C4-2B (cell line): Measurements from ENCODE around the gene TMEM39A.

Experiments
- H3K27ac ChIP-seq: fragments of 450-650 bp; 2 replicates; pipeline ENCODE4 v1.5.1; 2017
- ZFX ChIP-seq: fragments of 450-650 bp; IDR thresholded peaks from 2 replicates; pipeline ENCODE4 v1.6.1; 2017
- TF ChIP-seq, protein P1 (sequence below): fragments of 450-650 bp; conservative IDR thresholded peaks from 2 replicates; pipeline ENCODE4 v1.5.1; 2017; ENCODE audit warnings: mild to moderate bottlenecking

The TMEM39A gene

DNA sequence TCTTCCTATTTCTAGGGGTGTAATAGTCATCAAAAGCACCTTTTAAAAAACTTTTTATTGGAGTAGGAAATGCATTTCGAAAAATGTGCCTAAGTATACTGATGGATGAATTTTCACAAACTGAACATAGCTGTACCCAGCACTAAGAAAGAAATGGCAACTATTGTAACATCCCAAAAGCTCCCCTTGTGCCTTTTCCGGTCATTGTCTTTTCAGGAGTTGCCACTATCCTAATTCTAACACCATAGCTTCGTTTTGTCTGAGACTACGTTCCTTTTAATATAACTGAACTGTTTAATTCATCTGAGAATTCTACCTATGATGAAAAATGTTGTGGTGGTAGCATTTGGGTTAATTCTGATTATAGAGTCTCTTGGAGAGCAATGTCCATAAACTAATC lies 36.9 kb upstream of the TMEM39A start:
- no peak overlapping the region for H3K27ac ChIP-seq
- no peak for TF ChIP-seq ZFX
- TF ChIP-seq, protein P1, sequence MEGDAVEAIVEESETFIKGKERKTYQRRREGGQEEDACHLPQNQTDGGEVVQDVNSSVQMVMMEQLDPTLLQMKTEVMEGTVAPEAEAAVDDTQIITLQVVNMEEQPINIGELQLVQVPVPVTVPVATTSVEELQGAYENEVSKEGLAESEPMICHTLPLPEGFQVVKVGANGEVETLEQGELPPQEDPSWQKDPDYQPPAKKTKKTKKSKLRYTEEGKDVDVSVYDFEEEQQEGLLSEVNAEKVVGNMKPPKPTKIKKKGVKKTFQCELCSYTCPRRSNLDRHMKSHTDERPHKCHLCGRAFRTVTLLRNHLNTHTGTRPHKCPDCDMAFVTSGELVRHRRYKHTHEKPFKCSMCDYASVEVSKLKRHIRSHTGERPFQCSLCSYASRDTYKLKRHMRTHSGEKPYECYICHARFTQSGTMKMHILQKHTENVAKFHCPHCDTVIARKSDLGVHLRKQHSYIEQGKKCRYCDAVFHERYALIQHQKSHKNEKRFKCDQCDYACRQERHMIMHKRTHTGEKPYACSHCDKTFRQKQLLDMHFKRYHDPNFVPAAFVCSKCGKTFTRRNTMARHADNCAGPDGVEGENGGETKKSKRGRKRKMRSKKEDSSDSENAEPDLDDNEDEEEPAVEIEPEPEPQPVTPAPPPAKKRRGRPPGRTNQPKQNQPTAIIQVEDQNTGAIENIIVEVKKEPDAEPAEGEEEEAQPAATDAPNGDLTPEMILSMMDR = no peak

DNA sequence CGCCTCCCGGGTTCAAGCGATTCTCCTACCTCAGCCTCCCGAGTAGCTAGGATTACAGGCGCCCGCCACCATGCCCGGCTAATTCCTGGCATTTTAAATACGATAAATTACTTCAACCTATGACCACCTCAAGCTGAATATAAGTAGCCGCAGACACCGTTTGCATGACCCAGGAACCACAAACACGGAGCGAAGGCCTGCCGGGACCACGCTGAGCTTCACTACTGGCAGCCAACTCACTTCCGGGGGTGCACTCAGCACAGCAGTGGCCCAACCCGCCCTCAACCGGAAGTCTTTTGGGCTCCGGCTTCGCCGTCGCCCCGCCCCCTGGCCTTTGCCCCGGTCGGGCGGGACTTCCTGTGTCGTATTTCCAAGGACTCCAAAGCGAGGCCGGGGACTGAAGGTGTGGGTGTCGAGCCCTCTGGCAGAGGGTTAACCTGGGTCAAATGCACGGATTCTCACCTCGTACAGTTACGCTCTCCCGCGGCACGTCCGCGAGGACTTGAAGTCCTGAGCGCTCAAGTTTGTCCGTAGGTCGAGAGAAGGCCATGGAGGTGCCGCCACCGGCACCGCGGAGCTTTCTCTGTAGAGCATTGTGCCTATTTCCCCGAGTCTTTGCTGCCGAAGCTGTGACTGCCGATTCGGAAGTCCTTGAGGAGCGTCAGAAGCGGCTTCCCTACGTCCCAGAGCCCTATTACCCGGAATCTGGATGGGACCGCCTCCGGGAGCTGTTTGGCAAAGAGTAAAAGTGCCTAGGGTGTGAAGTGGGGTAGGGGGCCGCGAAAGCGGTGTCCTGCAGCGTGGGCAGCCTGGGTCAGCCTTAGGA lies 35.0 kb upstream of the TMEM39A start, which contains the start of gene TIMMDC1:
TIMMDC1 (plus strand) TSS at position 362 of the 826 bp plus-strand sequence; CDS start at position 549, 187 bp downstream.
- H3K27ac ChIP-seq = peak within 1 kb of the TSS; percentile 81
- TF ChIP-seq, protein P1 = no peak
- peak; percentile 63 for TF ChIP-seq ZFX

DNA sequence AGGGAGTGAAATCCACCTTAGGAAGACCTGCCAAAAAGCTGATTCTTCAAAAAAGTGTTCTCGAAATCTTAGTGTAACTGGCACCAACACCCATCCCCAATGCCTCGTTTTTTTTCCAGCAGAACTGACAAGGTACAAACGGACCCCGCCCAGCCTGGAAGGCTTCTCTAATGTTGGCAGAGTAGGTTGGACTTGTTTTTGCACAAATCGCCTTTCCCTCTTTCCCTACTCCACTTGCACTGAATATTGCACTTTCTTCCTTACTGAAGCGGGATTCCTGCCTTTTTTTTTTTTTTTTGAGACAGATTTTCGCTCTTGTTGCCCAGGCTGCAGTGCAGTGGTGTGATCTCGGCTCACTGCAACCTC lies 34.4 kb upstream of the TMEM39A start:
- TF ChIP-seq, protein P1 = no peak
- TF ChIP-seq ZFX = no peak
- peak overlapping the region; percentile 81 for H3K27ac ChIP-seq

DNA sequence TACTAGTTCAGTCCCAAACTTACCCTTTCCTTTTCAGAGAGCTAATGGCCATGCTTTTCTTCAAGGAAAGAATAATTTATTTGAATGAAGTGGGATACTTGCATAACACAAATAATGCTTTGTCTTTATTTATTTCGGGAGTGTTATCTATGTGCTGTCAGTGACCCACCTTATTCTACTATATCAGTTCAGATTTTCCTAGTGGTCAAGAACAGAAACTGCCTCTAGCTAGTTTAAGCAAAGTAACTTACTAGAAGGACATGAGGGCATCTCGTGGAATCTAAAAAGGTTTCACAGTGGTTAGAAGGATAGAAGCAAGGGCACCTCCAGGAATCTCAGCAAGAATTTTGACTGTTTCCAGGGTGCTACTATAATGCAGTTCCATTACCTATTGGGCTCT lies 31.2 kb upstream of the TMEM39A start:
- TF ChIP-seq, protein P1 = peak; percentile 23; the same call in 1 of the 2 replicates
- no peak for TF ChIP-seq ZFX
- H3K27ac ChIP-seq = no peak overlapping the region

DNA sequence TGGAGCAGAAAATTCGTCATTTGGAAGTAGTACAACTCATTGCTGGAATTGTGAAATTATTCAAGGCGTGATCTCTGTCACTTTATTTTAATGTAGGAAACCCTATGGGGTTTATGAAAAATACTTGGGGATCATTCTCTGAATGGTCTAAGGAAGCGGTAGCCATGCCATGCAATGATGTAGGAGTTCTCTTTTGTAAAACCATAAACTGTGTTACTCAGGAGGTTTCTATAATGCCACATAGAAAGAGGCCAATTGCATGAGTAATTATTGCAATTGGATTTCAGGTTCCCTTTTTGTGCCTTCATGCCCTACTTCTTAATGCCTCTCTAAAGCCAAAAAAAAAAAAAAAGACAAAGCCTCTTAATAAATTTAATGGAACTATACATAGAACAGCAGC lies 29.4 kb upstream of the TMEM39A start:
- H3K27ac ChIP-seq = no peak overlapping the region
- TF ChIP-seq, protein P1 = no peak
- no peak for TF ChIP-seq ZFX

DNA sequence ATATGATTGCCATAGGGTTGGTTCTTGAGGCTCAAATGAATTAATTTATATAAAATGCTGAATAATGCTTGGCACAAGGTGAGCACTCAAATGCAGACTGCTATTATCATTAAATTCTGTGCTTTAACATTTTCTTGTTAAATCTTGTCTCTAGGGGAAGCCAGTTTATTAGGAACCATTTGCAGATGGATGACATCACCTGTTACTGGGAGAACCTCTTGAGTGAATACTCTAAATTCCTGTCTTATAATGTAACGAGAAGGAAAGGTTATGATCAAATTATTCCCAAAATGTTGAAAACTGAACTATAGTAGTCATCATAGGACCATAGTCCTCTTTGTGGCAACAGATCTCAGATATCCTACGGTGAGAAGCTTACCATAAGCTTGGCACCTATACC lies 28.7 kb upstream of the TMEM39A start:
- no peak overlapping the region for H3K27ac ChIP-seq
- TF ChIP-seq ZFX = no peak
- TF ChIP-seq, protein P1 = no peak

DNA sequence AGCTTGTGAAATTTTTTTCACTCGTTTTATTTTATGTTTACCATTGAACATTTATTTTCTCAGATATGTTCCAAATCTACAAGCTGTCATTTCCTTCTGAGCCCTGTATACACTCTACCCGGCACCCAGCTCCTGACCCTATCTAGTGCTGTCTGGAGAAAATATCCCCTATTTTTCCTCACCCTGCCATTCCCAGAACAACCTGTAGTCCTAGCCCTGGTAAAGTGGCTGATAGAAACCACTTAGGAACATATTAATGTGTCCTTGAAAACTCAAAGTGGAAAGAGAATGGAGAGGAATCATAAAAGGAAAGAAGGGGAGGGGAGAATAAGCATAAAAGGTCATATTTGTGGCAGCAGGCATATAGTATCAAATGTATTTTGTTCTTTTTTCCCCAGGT lies 26.7 kb upstream of the TMEM39A start:
- no peak overlapping the region for H3K27ac ChIP-seq
- TF ChIP-seq, protein P1 = no peak; the same call in 1 of the 2 replicates
- TF ChIP-seq ZFX = no peak
